GM19240 (cell line): ENCODE results near the gene GTPBP10.

ENCODE experiments used
- DNase-seq: peaks from one replicate; pipeline ENCODE4 v3.0.0; 2011; ENCODE audit warnings: low spot score; ENCODE audit not compliant: insufficient read length

Gene GTPBP10

GRCh38 chr7:90430614-90431460 lies 84.3 kb downstream of the GTPBP10 start:
- no peak for DNase-seq

GRCh38 chr7:90432752-90433151 lies 86.2 kb downstream of the GTPBP10 start:
- DNase-seq, result no peak

GRCh38 chr7:90433221-90433620 lies 86.7 kb downstream of the GTPBP10 start:
- DNase-seq, result no peak
